Effector memory CD8-positive, alpha-beta T cell (primary cell): ENCODE data around the gene RPS6KA2.
"Not testable (repeated sequence)": the region's sequence is repeated elsewhere in the genome, so short reads cannot be mapped to it uniquely, and the experiment has no call there.

ENCODE experiments used
- ATAC-seq: fragments of 150-1000 bp; cut with Tn5 transposase; replicated peaks from 2 replicates; pipeline ENCODE4 v1.10.0; 2021; ENCODE audit warnings: mild to moderate bottlenecking, moderate library complexity
- DNase-seq, 3 experiments: peaks; one replicate each; pipeline ENCODE4 v3.0.0; 2021
- H3K27ac Mint-ChIP-seq, 2 donors: one replicate each; pipeline ENCODE4 v1.8.0; 2022; ENCODE audit warnings: mild to moderate bottlenecking in 2 of 2, mixed read lengths in 2 of 2, moderate library complexity in 2 of 2
- H3K27me3 Mint-ChIP-seq, 2 donors: one replicate each; pipeline ENCODE4 v1.8.0; 2022; ENCODE audit warnings: mixed read lengths in 2 of 2
- H3K36me3 Mint-ChIP-seq: one replicate; pipeline ENCODE4 v1.8.0; 2022; ENCODE audit warnings: mild to moderate bottlenecking, moderate library complexity, mixed read lengths; ENCODE audit not compliant: insufficient read depth
- H3K4me1 Mint-ChIP-seq, 2 donors: one replicate each; pipeline ENCODE4 v1.8.0; 2022; ENCODE audit warnings: low read depth in 2 of 2, mixed read lengths in 2 of 2
- H3K4me3 Mint-ChIP-seq, 2 donors: one replicate each; pipeline ENCODE4 v1.8.0; 2022; ENCODE audit warnings: mild to moderate bottlenecking in 2 of 2, mixed read lengths in 2 of 2, moderate library complexity in 2 of 2
- H3K9me3 Mint-ChIP-seq, 2 donors: one replicate each; pipeline ENCODE4 v1.8.0; 2022; ENCODE audit warnings: mixed read lengths in 2 of 2

Gene RPS6KA2

DNA sequence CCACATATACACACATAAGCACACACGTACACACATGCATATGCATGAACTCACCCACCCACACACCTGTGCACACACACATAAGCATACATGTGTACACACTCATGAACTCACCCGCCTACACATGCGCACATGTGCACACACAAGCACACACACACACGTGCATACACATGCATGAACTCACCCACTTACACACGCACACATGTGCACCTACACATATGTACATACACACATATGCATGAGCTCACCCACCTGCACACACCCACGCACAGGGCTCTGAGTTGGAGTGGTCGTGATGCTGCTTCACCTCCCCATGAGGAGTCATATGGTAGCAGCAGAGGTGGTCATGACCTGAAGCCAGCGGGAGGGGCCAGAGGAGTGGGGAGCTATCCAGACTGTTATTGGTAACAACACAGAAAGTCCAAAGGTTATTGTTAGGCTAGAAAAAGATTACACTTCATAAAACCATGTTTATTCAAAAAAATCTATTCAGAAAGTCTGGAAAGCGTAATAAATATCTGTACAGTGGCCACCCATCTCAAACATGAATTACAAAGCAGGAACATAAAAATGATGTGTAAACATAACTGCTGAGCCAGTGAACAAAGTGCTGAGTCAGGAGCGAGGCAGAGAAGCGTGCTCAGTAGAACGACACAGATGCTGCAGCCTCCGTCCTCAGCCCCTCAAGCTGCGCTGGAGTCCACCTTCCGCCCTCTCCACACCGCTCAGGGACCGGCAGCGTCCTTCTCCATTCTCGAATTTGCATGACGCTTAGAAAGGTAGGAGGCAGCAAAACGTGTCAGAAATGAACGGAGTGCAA lies 217.9 kb downstream of the RPS6KA2 start:
- no peaks in the 10 kb centered on the region for H3K9me3 Mint-ChIP-seq
- H3K36me3 Mint-ChIP-seq, result peaks cover 14% of the 10 kb centered on the region
- no peaks in the 10 kb centered on the region for H3K27me3 Mint-ChIP-seq
- ATAC-seq (no peak), DNase-seq (no peak)
- H3K4me3 Mint-ChIP-seq, result peak overlapping the region in 1 of 2 donors; percentile 50
- H3K27ac Mint-ChIP-seq, result peak overlapping the region in 1 of 2 donors; percentile 1
- peaks cover 44 to 57% of the 10 kb centered on the region in 2 donors for H3K4me1 Mint-ChIP-seq

DNA sequence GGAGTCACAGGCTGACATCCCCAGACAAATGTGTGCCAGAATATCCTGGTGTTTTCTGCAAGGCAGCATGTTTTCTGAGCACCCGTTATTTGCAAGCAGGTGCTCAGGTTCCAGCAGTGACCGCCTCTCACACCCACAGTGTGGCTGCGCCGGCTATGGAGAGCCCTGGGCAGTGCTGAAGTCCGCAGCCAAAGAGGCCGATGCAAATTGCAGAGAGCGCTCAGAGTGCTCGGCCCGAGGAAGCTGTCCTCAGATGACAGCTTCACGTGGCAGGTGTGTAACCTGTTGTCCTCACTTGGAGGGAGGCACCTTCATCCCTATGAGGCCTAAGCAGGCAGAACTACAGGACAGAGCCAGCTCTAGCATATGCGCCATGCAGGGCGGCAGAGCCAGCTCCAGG lies 220.9 kb downstream of the RPS6KA2 start:
- no peak overlapping the region for H3K4me3 Mint-ChIP-seq
- no peaks in the 10 kb centered on the region for H3K27me3 Mint-ChIP-seq
- H3K27ac Mint-ChIP-seq, result no peak overlapping the region
- DNase-seq, result no peak
- H3K4me1 Mint-ChIP-seq, result peaks cover 22 to 36% of the 10 kb centered on the region in 2 donors
- H3K9me3 Mint-ChIP-seq, result no peaks in the 10 kb centered on the region
- ATAC-seq, result no peak
- peaks cover 5% of the 10 kb centered on the region for H3K36me3 Mint-ChIP-seq

DNA sequence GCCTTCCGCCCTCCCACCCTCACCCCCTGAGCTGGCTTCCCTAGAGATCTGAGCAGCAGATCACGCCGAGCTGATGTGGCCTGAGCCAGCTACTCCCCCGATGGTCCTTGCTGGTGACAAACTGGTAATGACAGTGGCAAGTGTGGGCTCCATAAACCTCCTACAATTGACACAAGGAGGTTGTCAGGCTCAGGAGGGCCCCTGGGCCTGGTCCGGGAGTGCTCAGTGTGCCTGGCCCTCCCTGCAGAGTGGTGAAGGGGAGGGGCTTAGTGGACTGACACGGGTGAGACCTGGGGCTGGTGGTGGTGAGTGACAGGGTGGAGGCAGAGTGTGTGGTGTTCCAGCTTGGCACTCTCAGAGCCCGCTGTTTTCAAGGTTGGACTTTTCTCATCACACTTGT lies 221.7 kb downstream of the RPS6KA2 start:
- DNase-seq (no peak), ATAC-seq (no peak)
- Mint-ChIP-seq H3K4me1 (peaks cover 15 to 35% of the 10 kb centered on the region in 2 donors), H3K27ac (no peak overlapping the region), H3K4me3 (no peak overlapping the region), H3K36me3 (peaks cover 5% of the 10 kb centered on the region), H3K27me3 (no peaks in the 10 kb centered on the region), H3K9me3 (no peaks in the 10 kb centered on the region)

DNA sequence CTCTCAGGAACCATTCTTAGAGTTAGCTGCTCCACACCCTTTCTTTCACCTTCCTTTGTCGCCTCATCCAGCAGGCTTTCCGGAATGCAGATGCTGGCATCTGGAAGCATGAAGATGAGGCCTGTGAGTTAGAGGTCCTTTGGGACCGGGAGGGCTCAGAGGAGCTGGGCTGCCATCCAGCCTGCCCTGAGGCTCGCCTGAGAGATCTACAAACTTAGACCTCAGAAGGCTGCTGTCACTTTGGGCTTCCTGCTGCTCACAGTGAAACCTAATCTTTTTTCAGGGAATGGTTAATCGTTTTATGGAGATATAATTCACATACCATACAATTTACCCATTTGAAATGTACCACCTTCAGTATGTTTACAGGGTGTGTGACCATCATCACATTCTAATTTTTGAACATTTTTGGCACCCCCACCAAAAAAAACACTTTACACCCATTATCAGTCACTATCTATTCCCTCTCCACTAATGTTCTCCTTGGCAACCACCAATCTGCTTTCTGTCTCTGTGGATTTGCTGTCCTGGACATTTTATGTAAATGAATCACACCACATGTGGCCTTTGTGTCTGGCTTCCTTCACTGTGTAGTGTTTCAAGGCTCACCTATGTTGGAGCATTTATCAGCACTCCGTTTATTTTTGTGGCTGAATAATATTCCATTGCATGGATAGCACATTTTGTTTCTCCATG lies 224.3 kb downstream of the RPS6KA2 start:
- peak overlapping the region in 1 of 2 donors; percentile 82 for H3K27ac Mint-ChIP-seq
- H3K27me3 Mint-ChIP-seq, result peaks cover 6 to 11% of the 10 kb centered on the region in 2 donors

DNA sequence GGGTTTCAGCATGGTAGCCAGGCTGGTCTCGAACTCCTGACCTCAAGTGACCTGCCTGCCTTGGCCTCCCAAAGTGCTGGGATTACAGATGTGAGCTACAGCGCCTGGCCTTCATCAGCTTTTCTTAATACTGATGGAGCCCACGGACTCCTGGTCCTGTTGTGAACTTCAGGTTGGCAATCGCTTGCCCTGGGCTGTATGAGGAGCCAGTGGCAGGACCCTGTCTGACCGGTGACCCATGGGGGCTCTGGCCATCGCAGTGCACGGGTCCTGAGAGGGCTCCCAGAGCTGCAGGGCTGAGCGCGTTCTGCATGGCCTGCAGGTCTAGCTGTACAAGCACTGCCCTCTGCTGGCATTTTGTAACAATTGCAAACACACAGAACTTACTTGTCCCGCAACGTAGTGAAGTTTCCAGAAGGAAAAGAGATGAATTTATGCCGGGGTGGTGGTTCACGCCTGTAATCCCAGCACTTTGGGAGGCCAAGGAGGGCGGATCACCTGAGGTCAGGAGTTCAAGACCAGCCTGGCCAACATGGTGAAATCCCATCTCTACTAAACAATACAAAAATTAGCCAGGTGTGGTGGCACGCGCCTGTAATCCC lies 226.3 kb downstream of the RPS6KA2 start:
- not testable (repeated sequence) for H3K9me3 Mint-ChIP-seq, H3K4me3 Mint-ChIP-seq, H3K36me3 Mint-ChIP-seq
- peak; percentile 90 for ATAC-seq
- DNase-seq, result peak; percentile 57
- Mint-ChIP-seq H3K27me3 (peaks cover 9 to 21% of the 10 kb centered on the region in 2 donors), H3K4me1 (peaks cover 5 to 11% of the 10 kb centered on the region in 2 donors), H3K27ac (peak overlapping the region in 1 of 2 donors; percentile 56)

More for the DNA sequence above, 224.3 kb downstream of the RPS6KA2 start:
- no peaks in the 10 kb centered on the region for H3K36me3 Mint-ChIP-seq
- no peaks in the 10 kb centered on the region for H3K9me3 Mint-ChIP-seq
- peaks cover 5 to 17% of the 10 kb centered on the region in 2 donors for H3K4me1 Mint-ChIP-seq
- no peak for ATAC-seq
- no peak for DNase-seq
- H3K4me3 Mint-ChIP-seq, result no peak overlapping the region

DNA sequence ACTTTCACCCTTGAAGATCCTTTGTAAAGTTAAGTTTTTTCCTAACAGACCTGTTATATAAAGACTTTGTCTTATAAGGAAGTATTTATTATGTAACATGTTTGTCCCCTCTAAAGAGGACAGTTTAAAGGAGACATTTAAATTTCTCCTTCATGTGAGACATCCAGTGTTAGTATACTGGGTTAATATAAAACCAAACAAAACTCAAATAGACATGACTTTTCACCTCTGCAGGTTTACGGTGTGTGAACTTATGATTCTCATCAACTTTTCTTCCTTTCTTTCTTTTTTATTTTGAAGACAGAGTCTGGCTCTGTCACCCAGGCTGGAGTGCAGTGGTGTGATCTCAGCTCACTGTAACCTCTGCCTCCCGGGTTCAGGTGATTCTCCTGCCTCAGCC lies 226.9 kb downstream of the RPS6KA2 start:
- Mint-ChIP-seq H3K27me3 (peaks cover 15 to 27% of the 10 kb centered on the region in 2 donors), H3K9me3 (no peaks in the 10 kb centered on the region), H3K4me1 (peaks cover 5 to 7% of the 10 kb centered on the region in 2 donors), H3K36me3 (no peaks in the 10 kb centered on the region), H3K4me3 (no peak overlapping the region), H3K27ac (no peak overlapping the region)
- DNase-seq (no peak), ATAC-seq (no peak)

DNA sequence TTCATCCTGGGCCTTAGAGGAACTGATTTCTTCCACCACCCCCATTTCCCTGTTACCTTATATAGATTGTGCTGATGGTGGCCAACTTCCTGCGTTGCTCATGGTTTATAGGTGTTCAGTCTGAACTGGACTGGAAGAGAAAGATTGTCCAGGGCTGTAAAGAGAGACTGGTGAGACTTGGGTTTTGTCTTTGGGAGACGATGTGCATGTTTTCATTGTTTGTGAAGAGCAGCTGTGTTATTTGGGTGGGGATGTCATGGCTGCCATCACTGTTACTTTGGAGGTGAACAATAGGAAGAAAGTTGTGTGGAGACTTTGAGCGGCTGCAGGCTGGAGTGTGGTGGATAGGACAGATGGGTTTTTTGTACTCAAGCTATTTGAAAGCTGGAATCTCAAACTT lies 228.7 kb downstream of the RPS6KA2 start:
- Mint-ChIP-seq H3K9me3 (no peaks in the 10 kb centered on the region), H3K4me3 (no peak overlapping the region), H3K4me1 (peaks cover 5 to 7% of the 10 kb centered on the region in 2 donors), H3K27ac (no peak overlapping the region), H3K36me3 (no peaks in the 10 kb centered on the region), H3K27me3 (peaks cover 21 to 42% of the 10 kb centered on the region in 2 donors)
- DNase-seq (no peak), ATAC-seq (no peak)

DNA sequence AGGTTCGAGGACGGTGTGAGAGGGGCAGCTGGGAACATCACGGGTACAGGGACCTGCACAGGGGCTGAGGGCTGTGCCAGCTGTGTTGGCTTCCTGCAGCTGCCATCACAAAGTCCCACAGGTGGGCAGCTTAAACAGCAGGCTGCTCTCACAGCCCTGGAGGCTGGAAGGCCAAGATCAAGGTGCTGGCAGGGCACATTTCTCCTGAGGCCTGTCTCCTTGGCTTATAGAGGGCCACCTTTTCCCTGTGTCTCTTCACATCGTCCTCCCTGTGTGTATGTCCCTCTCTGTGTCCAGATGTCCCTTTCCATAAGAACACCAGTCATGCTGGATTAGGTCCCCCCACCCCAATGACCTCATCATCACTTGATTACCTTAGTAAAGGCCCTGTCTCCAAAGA lies 229.2 kb downstream of the RPS6KA2 start:
- H3K9me3 Mint-ChIP-seq, result no peaks in the 10 kb centered on the region
- H3K27me3 Mint-ChIP-seq, result peaks cover 24 to 46% of the 10 kb centered on the region in 2 donors
- no peaks in the 10 kb centered on the region for H3K36me3 Mint-ChIP-seq
- H3K4me3 Mint-ChIP-seq, result no peak overlapping the region
- no peak overlapping the region for H3K27ac Mint-ChIP-seq
- no peak for ATAC-seq
- DNase-seq, result no peak
- H3K4me1 Mint-ChIP-seq, result peaks cover 5 to 7% of the 10 kb centered on the region in 2 donors

DNA sequence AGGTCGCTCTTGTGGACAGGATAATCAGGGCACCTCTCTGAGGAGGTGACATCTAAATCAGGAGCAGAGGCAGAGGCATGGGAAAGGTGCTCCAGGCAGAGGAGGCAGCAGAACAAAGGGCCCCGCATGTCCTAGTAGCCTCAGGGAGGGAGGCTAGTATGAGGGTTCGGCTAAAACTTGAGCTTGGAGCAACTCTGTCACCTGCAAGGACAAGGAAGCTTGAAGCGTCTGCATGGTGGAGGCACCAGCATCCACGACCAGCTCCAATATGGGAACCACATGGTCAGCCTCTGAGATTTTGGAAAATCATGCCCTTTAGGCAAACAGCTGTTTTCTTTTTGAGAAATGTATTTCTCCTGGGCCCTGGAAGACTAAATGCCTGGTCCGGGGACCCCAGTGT lies 231.3 kb downstream of the RPS6KA2 start:
- no peak overlapping the region for H3K4me3 Mint-ChIP-seq
- no peak overlapping the region for H3K27ac Mint-ChIP-seq
- no peak for ATAC-seq
- H3K27me3 Mint-ChIP-seq, result peaks cover 30 to 58% of the 10 kb centered on the region in 2 donors
- no peaks in the 10 kb centered on the region for H3K36me3 Mint-ChIP-seq
- no peak for DNase-seq
- H3K4me1 Mint-ChIP-seq, result peaks cover 5 to 6% of the 10 kb centered on the region in 2 donors
- no peaks in the 10 kb centered on the region for H3K9me3 Mint-ChIP-seq

DNA sequence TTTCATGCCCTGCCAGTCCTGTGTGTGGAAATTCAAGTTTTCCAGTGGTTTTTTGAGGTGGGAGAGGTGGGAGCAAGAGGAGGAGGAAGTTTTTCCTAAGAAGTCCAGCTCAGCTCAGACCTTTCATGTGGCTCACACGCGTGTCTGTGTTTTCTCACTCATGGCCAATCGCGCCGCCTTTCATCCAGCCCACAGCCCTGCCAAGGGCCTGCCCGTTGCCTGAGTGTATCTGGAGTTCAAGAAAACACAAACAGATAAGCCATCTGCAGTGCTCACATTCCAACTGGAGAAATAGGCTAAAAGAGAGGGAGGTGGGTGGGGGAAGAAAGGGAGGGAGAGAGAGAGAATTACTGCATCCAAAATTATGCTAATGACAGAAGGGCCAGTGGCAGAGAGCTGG lies 231.7 kb downstream of the RPS6KA2 start:
- Mint-ChIP-seq H3K4me1 (peaks cover 3 to 5% of the 10 kb centered on the region in 2 donors), H3K27me3 (peaks cover 35 to 62% of the 10 kb centered on the region in 2 donors), H3K27ac (no peak overlapping the region), H3K9me3 (no peaks in the 10 kb centered on the region), H3K36me3 (no peaks in the 10 kb centered on the region), H3K4me3 (no peak overlapping the region)
- no peak for ATAC-seq
- no peak for DNase-seq

DNA sequence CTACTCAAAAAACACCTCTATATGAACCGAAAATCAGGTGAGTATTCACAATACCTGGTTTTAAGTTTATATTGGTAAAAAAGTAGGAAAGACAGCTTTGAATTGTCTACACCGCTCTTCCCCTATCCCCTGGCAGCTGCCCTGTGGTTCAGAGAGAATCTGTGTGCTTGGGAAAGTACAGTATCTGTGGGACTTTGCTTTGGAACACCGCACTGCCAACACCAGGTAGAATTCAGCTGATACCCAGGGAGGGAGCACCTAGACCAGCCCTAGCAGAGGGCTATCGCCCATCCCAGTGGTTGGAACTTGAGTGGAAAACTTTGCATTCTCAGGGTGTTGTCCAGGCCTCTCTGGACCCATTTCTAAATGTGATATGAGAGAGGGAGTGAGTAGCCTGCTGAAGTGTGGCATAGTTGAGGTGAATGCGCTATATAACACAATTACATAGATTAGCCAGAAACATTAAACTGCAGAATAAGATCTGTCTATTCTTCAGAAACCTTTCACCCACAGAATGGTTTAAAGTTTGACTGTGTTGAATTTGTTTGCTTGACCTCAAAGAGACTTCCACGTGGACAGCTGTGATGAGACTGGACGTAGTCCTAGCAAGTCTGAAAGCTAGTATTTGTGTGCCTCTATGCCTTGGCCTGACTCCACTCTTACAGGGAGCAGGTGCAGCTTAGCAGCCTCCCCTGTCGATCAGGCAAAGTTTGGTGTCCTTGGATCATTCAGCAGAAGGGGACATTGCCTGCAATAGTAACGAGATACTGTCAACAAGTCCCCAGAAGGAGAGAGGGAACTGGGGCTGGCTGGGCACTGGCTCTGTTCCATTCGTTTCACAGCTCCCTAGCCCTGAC lies 232.8 kb downstream of the RPS6KA2 start:
- Mint-ChIP-seq H3K9me3 (no peaks in the 10 kb centered on the region), H3K27me3 (peaks cover 34 to 57% of the 10 kb centered on the region in 2 donors), H3K36me3 (no peaks in the 10 kb centered on the region), H3K27ac (no peak overlapping the region), H3K4me3 (no peak overlapping the region), H3K4me1 (peaks cover 3 to 5% of the 10 kb centered on the region in 2 donors)
- no peak for DNase-seq
- ATAC-seq, result no peak

DNA sequence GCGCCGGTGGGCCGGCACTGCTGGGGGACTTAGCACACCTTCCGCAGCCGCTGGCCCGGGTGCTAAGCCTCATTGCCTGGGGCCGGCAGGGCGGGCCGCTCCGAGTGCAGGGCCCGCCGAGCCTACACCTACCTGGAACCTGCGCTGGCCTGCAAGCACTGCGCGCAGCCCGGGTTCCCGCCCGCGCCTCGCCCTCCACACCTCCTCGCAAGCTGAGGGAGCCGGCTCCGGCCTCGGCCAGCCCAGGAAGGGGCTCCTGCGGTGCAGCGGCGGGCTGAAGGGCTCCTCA lies 233.6 kb downstream of the RPS6KA2 start:
- ATAC-seq (no peak), DNase-seq (no peak)
- Mint-ChIP-seq H3K27ac (no peak overlapping the region), H3K4me3 (no peak overlapping the region), H3K27me3 (peaks cover 35 to 51% of the 10 kb centered on the region in 2 donors), H3K4me1 (peaks cover 3 to 5% of the 10 kb centered on the region in 2 donors), H3K36me3 (no peaks in the 10 kb centered on the region), H3K9me3 (no peaks in the 10 kb centered on the region)
